Right ventricle myocardium inferior (tissue), 1 donor: ENCODE results near the gene CABP4. TPM values are rescaled to one million over a fixed set of nuclear protein-coding genes. Genes with fewer than 3 reads are reported as not detected.
A peak's percentile ranks its signal among the peaks of the same experiment; 100 is the strongest.
"Not testable (repeated sequence)": the region's sequence is repeated elsewhere in the genome, so short reads cannot be mapped to it uniquely, and the experiment has no call there.

Source experiments
- ATAC-seq: fragments of 200-7000 bp; cut with Tn5 transposase; one replicate; pipeline ENCODE4 v1.9.1; 2020; ENCODE audit warnings: mild to moderate bottlenecking, moderate library complexity
- DNase-seq: peaks from one replicate; pipeline ENCODE4 v3.0.0; 2021; ENCODE audit errors: missing footprints
- intact Hi-C: fragments of 100-400 bp; cut with DNase I; formaldehyde crosslinking; loops from one replicate; pipeline ENCODE4 v1.11.0; 2022
- total RNA-seq: library from RNA; stranded (reverse); fragmentation: NEBNext Ultra II Directional; extraction: Animal tissue kit (Norgen Biotek cat#: 25700); gene quantifications from one replicate; pipeline ENCODE4 v1.2.1, GENCODE V29; 2021
- donor health status: DM: no; HTN: yes; CAD: no; lungs with severe emphysema.

CABP4 gene
- total RNA-seq, 1 donor from 2014 or later = 1.1 TPM

DNA sequence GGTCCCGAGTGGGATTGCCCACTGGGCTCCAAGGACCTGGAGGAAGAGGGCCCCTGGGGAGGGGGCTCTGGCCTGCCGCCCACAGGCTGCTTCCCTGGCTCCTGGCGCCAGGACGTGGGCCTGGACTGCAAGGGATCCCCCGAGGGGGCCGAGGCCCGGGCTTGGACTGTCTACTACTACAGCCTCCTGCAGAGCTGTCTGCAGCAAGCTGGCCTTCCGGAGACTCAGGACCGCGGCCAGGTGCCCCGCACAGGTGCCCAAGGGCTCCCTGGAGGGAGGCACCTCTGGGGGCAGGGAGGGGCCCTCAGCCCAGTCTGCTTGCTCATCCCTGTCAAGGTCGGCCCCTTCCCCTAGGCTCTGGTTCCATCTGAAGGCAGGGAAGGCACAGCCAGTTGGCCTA, 37.7 kb upstream of the CABP4 start:
- DNase-seq = no peak
- ATAC-seq = no peak
- intact Hi-C loops = loop anchor here (2.0 kb wide), 1 partner anchor 15 kb away; no protein-coding TSS in a partner anchor

GRCh38 chr11:67418476-67419281, 36.5 kb upstream of the CABP4 start:
- intact Hi-C loops = no loop called here
- ATAC-seq (peak; percentile 43), DNase-seq (no peak)

DNA sequence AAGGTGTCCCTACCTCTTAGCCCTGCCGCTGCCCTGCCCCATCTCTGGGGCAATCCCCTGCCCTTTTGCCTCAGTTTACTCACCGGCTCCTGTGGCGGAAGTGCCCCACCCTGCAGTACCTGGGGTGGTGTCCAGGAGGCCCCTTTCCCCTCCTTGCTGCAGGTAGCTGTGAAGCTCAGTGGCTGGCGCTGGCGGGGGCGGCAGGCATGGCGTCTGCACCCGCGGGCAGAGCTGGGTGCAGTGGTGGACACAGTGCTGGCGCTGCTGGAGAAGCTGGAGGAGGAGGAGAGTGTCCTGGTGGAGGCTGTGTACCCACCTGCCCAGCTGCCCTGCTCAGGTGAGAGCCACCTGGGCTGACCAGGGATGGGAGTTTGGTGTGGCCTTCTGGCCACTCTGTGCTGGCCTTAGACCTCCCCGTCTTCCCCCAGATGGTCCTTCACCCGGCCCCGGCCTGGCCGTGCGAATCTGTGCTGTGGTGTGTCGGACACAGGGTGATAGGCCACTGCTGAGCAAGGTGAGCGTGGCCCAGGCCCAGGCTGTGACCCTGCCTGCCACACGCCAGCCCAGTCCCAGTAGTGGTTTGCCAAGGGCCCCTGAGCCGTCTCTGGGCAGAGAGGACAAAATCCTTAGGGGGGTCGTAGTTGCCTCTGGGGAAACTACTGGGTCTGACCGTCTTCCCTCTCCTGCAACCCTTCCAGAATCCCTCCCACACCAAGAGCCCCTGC, 35.7 kb upstream of the CABP4 start:
- DNase-seq (no peak), ATAC-seq (no peak)
- intact Hi-C loops = no loop called here

GRCh38 chr11:67420147-67420645, 35.0 kb upstream of the CABP4 start:
- no peak for DNase-seq
- intact Hi-C loops = no loop called here
- ATAC-seq = no peak

- intact Hi-C loops = no loop called here
- peak; percentile 99 for DNase-seq
Measured at GRCh38 chr11:67420646-67421429, 34.3 kb upstream of the CABP4 start.

GRCh38 chr11:67421430-67422031, 33.6 kb upstream of the CABP4 start:
- DNase-seq = no peak
- intact Hi-C loops = no loop called here
- ATAC-seq = no peak

More at GRCh38 chr11:67420646-67421429, 34.3 kb upstream of the CABP4 start:
- ATAC-seq = peak; percentile 92

DNA sequence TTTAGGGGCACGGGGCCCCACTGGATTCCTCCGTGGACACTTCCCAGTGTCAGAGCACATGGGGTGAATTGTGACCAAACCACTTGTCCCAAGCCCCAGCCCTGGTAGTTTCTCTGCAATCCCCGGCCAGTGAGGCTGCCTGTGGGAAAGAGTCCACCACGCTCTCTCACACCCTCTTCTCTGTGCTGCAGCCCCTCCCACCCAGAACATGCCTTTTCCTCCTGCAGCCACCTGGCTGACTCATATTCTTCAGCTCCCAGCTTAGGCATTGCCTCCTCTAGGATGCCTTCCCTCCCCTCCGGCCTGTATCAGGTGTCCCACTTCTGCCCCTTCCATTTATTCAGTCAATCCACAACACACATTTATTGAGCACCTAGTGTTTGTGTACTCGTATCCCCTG, 32.3 kb upstream of the CABP4 start:
- no peak for ATAC-seq
- intact Hi-C loops = no loop called here
- DNase-seq = no peak

GRCh38 chr11:67423466-67423865, 31.7 kb upstream of the CABP4 start:
- no peak for ATAC-seq
- intact Hi-C loops = no loop called here

GRCh38 chr11:67423891-67424613, 31.1 kb upstream of the CABP4 start:
- no peak for ATAC-seq
- intact Hi-C loops = no loop called here
- DNase-seq = no peak

More at GRCh38 chr11:67423466-67423865, 31.7 kb upstream of the CABP4 start:
- DNase-seq = no peak

DNA sequence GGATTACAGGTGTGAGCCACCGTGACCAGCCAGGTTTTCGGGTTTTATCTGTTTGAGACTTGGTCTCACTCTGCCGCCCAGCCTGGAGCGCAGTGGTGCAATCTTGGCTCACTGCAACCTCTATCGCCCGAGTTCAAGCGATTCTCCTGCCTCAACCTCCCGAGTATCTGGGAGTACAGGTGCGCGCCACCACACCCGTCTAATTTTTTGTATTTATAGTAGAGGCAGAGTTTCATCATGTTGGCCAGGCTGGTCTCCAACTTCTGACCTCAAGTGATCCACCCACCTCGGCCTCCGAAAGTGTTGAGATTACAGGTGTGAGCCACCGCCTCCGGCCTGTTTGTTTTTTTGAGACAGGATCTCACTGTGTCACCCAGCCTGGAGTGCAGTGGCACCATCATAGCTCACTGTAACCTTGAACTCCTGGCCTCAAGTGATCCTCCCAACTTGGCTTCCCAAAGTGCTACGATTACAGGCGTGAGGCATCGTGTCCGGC, 27.7 kb upstream of the CABP4 start:
- intact Hi-C loops, DNase-seq, ATAC-seq: not testable (repeated sequence)

DNA sequence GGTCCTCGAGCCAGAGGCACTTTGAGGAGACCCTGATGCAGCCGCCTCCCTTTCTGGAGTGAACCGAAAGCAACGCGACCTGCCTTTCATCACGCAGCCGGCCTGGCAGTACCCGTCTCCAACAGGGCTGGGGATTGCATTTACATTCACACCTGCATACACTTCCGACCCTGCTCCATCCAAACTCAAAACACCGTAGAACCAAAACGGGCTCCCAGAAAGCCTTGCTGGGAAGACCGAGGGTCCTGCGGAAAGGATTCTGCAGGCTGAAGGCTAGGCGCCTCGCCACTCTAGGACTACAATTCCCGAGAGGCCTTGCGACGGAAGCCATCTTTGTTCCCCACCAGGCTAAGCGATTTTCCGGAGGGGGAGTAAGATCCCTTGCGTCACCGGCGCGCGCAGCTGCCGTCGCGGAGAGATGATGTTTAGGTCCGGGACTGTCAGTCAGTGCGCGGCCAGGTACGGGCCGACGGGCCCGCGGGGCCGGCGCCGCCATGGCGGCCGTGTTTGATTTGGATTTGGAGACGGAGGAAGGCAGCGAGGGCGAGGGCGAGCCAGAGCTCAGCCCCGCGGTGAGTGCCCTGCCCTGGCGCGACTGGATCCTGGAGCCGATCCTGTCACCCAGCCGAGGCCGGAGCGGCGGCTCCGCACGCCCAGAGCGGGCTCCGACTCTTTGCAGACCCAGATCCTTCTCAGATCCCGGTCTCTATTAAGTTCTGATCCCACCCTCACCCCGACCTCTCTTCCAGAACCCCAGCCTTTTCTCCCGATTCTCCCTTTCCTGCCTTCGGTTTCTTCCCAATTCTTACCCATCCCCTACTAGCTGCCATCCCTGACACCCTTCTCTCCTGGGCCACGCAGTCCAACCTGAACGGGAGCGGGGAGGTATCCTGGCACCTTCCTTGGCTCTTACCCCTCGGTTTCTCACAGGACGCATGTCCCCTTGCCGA, 26.8 kb upstream of the CABP4 start, which contains the start of gene RPS6KB2:
Gene RPS6KB2 (plus strand): TSS at position 443 of the 950 bp plus-strand sequence. CDS start 52 bp downstream, at position 495.
- ATAC-seq = peak; percentile 92
- peak; percentile 99 for DNase-seq
- intact Hi-C loops = loop anchor here (1.0 kb wide), 1 partner anchor 36 kb away; no protein-coding TSS in a partner anchor

GRCh38 chr11:67429038-67429668, 26.0 kb upstream of the CABP4 start:
- intact Hi-C loops = no loop called here

DNA sequence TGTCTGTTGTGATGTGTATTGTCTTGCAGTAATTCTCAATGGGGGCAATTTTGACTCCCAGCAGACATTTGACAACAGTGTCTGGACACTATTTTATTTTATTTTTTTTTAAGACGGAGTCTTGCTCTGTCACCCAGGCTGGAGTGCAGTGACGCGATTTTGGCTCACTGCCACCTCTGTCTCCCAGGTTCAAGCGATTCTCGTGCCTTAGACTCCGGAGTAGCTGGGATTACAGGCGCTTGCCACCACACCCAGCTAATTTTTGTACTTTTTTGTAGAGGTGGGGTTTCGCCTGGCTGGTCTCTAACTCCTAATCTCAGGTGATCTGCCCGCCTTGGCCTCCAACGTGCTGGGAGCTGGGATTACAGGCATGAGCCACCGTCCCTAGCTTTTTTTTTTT, 25.4 kb upstream of the CABP4 start:
- intact Hi-C loops = no loop called here
- no peak for DNase-seq

More at GRCh38 chr11:67429038-67429668, 26.0 kb upstream of the CABP4 start:
- no peak for ATAC-seq
- no peak for DNase-seq

DNA sequence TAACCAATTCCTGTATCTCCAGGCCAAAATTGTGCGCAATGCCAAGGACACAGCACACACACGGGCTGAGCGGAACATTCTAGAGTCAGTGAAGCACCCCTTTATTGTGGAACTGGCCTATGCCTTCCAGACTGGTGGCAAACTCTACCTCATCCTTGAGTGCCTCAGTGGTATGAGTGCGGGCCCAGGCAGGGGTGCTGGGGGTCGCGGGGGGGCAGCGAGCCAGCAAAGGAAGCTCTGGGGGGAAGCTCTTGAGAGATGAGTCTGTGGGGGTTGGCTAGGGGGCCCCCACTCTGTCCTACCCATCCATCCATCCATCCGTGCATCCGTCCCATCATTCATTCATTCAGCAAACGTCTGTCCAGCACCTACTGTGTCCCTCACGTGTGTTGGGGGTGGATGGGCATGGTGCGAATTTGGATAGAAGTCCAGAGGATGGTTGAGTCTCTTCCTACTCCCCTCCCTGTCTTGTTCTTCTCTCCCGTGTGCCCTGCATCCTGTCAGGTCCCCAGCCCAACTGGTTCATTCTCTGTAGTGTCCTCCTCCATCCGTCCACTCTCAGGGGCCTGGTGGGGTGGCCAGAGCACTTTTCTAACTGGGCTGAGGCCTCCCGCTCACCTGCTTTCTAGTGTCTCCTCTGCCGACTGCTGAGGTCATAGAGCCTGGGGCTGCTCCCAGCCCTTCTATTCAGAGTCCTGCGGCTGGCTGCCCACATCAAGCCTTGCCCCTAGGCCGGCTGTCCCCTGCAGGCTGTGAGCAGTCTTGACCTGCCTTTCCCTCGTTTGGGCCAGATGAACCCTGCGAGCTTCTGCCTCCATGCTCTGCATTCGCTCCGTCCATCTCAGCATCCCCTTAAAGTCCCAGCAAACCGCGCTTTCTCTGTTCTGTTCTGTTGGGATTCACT, 23.6 kb upstream of the CABP4 start:
- DNase-seq (no peak), ATAC-seq (no peak)
- intact Hi-C loops = no loop called here

More for the DNA sequence above, 25.4 kb upstream of the CABP4 start:
- no peak for ATAC-seq

- DNase-seq (no peak), ATAC-seq (no peak)
- intact Hi-C loops = no loop called here
Measured at GRCh38 chr11:67432655-67433349, 22.4 kb upstream of the CABP4 start.
